Limb (tissue), 2 donors: ENCODE measurements around the gene SHOC2.

Source experiments
- DNase-seq, 2 donors: peaks; one replicate each; pipeline ENCODE4 v3.0.0-alpha.2; 2016; ENCODE audit errors: extremely low spot score in 2 of 2

Gene SHOC2

GRCh38 chr10:110980807-110981206 is 61.4 kb downstream of the SHOC2 start:
- DNase-seq: no peak

- DNase-seq: no peak
Measured at GRCh38 chr10:110983466-110983865, 64.1 kb downstream of the SHOC2 start.

- DNase-seq: no peak
Measured at GRCh38 chr10:110985497-110986275, 66.3 kb downstream of the SHOC2 start.

GRCh38 chr10:110989016-110989415 is 69.6 kb downstream of the SHOC2 start:
- no peak for DNase-seq

GRCh38 chr10:110992006-110992800 is 72.8 kb downstream of the SHOC2 start:
- no peak for DNase-seq

- no peak for DNase-seq
Measured at GRCh38 chr10:110993024-110993693, 73.8 kb downstream of the SHOC2 start.

- no peak for DNase-seq
Measured at GRCh38 chr10:110994406-110995086, 75.1 kb downstream of the SHOC2 start.

- no peak for DNase-seq
Measured at GRCh38 chr10:110995301-110995700, 75.9 kb downstream of the SHOC2 start.

GRCh38 chr10:110996256-110996655 is 76.9 kb downstream of the SHOC2 start:
- DNase-seq: no peak

- no peak for DNase-seq
Measured at GRCh38 chr10:111004016-111004415, 84.6 kb downstream of the SHOC2 start.

- no peak for DNase-seq
Measured at GRCh38 chr10:111007486-111007885, 88.1 kb downstream of the SHOC2 start.

- no peak for DNase-seq
Measured at GRCh38 chr10:111015181-111015580, 95.8 kb downstream of the SHOC2 start.

GRCh38 chr10:111017098-111017497 is 97.7 kb downstream of the SHOC2 start:
- DNase-seq: no peak

GRCh38 chr10:111018021-111018420 is 98.6 kb downstream of the SHOC2 start:
- no peak for DNase-seq

GRCh38 chr10:111023060-111023459 is 103.7 kb downstream of the SHOC2 start:
- DNase-seq: no peak

GRCh38 chr10:111030042-111030750 is 110.8 kb downstream of the SHOC2 start:
- no peak for DNase-seq

- no peak for DNase-seq
Measured at GRCh38 chr10:111034598-111035310, 115.3 kb downstream of the SHOC2 start.

GRCh38 chr10:111035542-111035941 is 116.1 kb downstream of the SHOC2 start:
- DNase-seq: no peak

- no peak for DNase-seq
Measured at GRCh38 chr10:111037858-111038257, 118.5 kb downstream of the SHOC2 start.

GRCh38 chr10:111039522-111039921 is 120.1 kb downstream of the SHOC2 start:
- no peak for DNase-seq
